Endothelial cell of umbilical vein (primary cell): ENCODE results near the gene SYT17.

Experiments used
- CTCF ChIP-seq, 2 donors: IDR thresholded peaks; 1 replicate in 1 of 2; 2 replicates in 1 of 2; pipeline ENCODE4 v1.5.1; 2011; ENCODE audit warnings: low read length in 2 of 2, mild to moderate bottlenecking in 2 of 2, moderate library complexity in 2 of 2, control low read depth in 1 of 2, inconsistent platforms in 1 of 2, low read depth in 1 of 2; ENCODE audit not compliant: insufficient read depth in 1 of 2; ENCODE audit errors: extremely low read depth in 1 of 2
- EZH2 ChIP-seq: IDR thresholded peaks from 2 replicates; pipeline ENCODE4 v1.6.1; 2012; ENCODE audit warnings: borderline replicate concordance, low read depth, mild to moderate bottlenecking, moderate library complexity, low read length, inconsistent platforms; ENCODE audit not compliant: severe bottlenecking
- JUN ChIP-seq: IDR thresholded peaks from 2 replicates; pipeline ENCODE4 v1.6.1; 2011; ENCODE audit warnings: borderline replicate concordance, low read depth; ENCODE audit not compliant: insufficient read length, insufficient read depth
- POLR2A ChIP-seq: IDR thresholded peaks from 2 replicates; pipeline ENCODE4 v1.6.1; 2012; ENCODE audit warnings: low read depth, mild to moderate bottlenecking, control low read depth, low read length
- POLR2AphosphoS5 ChIP-seq: IDR thresholded peaks from 2 replicates; pipeline ENCODE4 v1.6.1; 2012; ENCODE audit warnings: low read depth, mild to moderate bottlenecking, control low read depth, low read length, moderate library complexity; ENCODE audit not compliant: insufficient read depth

- no peak for TF ChIP-seq EZH2
- TF ChIP-seq CTCF (IDR thresholded peaks at IDR 0.05; ENCODE audit: extremely low read depth in 1 of 2, insufficient read depth in 1 of 2, low read depth in 1 of 2, low read length in 2 of 2), result no peak
- no peak for TF ChIP-seq POLR2A
- TF ChIP-seq JUN, result no peak
- TF ChIP-seq POLR2AphosphoS5, result no peak
Measured at GRCh38 chr16:19212059-19212458, 44.0 kb downstream of the SYT17 start.
